GM18505 (cell line): Measurements from ENCODE around the gene SLC15A1.

Experiments used
- ATAC-seq: cut with Tn5 transposase; IDR thresholded peaks from one replicate; pipeline ENCODE4 v1.9.1; 2021; ENCODE audit not compliant: unreplicated experiment
- POLR2A ChIP-seq: IDR thresholded peaks from 4 replicates; pipeline ENCODE4 v1.6.1; 2011; ENCODE audit warnings: borderline replicate concordance; ENCODE audit not compliant: insufficient read depth, insufficient read length; ENCODE audit errors: extremely low read depth

Gene SLC15A1, protein sequence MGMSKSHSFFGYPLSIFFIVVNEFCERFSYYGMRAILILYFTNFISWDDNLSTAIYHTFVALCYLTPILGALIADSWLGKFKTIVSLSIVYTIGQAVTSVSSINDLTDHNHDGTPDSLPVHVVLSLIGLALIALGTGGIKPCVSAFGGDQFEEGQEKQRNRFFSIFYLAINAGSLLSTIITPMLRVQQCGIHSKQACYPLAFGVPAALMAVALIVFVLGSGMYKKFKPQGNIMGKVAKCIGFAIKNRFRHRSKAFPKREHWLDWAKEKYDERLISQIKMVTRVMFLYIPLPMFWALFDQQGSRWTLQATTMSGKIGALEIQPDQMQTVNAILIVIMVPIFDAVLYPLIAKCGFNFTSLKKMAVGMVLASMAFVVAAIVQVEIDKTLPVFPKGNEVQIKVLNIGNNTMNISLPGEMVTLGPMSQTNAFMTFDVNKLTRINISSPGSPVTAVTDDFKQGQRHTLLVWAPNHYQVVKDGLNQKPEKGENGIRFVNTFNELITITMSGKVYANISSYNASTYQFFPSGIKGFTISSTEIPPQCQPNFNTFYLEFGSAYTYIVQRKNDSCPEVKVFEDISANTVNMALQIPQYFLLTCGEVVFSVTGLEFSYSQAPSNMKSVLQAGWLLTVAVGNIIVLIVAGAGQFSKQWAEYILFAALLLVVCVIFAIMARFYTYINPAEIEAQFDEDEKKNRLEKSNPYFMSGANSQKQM

GRCh38 chr13:98752467-98753290, at the start of gene SLC15A1:
Gene SLC15A1 (minus strand): TSS chr13:98752672. CDS start chr13:98752598, 74 bp downstream.
- ATAC-seq: no peak
- no peak for TF ChIP-seq POLR2A

DNA sequence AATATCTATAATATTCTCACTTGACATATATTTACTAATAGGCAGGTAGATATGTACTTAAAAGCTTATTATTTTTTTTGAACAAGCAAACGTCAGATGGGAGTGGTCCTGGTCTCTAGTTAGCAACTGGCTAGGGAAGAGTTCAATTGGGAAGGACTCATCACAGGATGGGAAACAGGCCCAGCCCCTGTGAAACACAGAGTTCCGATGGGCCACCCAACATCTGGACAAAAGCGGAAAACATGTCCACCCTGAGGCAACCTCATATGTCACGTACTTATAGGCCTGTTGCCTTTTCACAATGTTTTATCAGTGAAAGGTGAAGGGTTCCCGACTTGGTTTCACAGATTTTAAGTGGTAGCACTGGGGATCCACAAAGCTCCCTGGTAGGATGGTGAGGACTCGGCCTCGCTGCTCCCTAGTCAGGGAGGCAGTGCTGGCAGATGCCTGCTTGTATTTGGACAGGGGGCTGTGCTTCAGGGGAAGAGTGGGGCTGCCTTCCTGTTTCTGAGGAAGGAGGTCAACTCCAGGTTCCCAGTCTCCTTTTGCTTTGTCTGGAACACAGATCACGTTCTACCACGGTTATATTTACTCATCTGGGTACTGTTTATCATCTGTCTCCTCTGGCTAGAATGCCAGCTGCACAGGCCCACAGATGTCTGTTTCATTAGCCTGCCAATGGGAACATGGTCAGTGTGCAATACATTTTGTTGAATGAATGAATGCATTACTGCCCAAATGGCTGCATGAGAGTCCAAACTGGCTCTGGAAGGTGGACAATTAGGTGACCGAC, 49.4 kb upstream of the SLC15A1 start:
- no peak for TF ChIP-seq POLR2A
- no peak for ATAC-seq

DNA sequence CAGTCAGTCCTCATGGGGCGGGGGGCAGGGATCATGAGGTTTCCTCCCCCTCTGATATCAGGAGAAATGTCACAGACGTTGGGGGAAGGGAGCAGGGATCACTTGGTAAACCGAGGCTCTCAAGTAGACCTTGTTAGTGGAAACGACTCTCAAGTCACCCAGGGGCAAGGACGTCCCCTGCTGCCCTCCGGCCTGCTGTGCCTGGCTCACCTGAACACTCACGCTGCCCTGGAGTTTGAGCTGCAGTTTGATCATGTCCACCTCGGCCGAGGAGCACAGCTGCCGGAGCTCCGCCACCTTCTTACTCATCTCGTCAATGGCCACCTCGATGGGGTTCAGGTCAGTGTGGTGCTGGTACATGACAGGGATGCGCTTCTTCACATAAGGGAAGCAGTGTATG, 47.6 kb upstream of the SLC15A1 start:
- TF ChIP-seq POLR2A: no peak
- ATAC-seq: no peak

DNA sequence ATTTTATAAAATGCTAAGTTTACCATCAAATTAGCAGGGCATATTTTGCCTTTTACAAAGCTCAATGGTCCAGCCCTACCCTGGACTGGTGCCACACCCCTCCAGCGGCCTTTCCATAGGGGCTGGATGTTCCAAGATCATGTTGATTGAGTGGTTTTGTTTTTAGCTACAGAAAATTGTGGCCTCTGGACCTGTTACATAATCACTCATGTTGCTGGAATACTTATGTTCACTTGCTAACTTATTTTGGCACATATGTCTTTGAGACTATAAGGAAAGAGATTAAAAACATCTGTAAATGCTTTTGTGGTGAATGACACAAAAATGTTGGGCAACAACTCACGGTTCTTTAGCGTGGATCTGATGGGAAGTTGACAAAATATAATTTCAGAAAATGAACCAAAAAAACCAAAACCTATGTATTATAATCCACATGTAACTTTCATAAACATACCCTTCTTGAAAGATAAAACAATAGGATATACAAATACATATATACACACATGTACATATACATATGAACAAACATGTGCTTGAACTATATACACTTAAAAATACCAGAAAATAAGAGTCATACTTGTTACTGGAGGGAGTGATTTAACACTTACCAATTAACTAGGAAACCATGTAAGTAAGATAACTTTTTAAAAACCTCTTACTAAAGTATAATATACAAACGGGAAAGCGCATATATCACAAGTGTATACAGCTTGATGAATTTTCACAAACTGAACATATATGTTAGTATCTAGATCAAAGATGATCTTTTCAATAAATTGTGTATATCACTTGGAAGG, 46.6 kb upstream of the SLC15A1 start:
- no peak for TF ChIP-seq POLR2A
- no peak for ATAC-seq

GRCh38 chr13:98797456-98797855, 45.0 kb upstream of the SLC15A1 start:
- ATAC-seq: no peak
- no peak for TF ChIP-seq POLR2A

DNA sequence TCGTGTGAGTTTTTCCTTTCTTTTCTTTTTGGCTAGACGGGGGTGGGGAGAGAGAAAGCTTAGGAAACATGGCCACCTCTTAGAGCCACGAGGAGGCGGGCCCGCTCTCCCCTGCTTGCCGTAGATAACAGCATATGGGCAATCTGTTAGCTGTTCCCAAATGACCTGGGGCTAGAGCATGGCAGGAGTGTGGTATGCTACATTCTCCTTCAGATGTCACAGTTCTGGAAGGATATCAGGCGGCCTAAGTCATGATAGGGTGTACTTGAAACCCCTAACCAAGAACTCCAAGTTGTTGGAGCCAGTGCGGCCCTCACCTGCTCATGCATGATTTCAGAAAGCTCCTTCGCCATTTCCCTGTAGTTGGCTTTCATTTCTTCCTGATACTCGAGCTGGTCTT, 44.3 kb upstream of the SLC15A1 start:
- TF ChIP-seq POLR2A: no peak
- ATAC-seq: no peak

DNA sequence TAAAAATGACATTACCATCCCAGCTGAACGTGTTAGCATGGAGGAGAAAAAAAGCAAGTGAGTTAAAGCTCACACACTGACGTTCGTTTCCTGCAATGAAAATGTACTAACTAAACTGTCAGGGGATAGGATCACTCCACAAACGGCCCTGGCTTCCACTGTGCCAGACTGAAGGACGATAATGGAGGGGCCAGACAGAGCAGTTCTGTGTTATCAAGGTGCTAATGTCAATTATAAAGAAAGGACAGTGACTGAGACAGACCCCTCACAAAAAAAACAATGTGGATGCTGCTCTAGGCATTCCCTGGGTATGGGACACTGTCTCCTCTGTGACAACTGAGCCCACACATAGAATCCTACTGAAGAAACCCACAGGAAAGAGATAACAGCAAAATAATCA, 43.7 kb upstream of the SLC15A1 start:
- ATAC-seq: no peak
- no peak for TF ChIP-seq POLR2A

DNA sequence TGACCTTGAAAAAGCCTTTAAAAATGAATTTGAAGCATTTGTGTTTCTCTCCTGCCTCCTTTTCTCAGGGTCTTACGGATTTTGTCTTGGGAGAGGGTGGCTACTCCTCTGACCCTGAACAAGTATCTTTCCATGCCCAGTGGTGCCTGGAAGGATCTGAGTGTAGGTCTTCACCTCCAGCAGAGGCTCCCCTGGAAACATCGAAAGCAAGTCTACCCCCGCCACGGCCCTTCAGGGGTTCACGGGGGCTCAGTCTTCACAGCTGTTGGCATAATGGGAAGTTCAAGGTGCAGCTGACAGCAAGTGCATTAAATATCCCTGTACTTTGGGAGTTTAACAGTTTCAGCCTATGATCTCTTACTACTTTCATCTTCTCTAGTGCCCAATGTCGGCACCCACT, 42.7 kb upstream of the SLC15A1 start:
- TF ChIP-seq POLR2A: no peak
- ATAC-seq: no peak

GRCh38 chr13:98794498-98794897, 42.0 kb upstream of the SLC15A1 start:
- TF ChIP-seq POLR2A: no peak
- no peak for ATAC-seq

GRCh38 chr13:98792785-98793495, 40.5 kb upstream of the SLC15A1 start:
- no peak for TF ChIP-seq POLR2A
- no peak for ATAC-seq

GRCh38 chr13:98792321-98792720, 39.8 kb upstream of the SLC15A1 start:
- no peak for TF ChIP-seq POLR2A

More at GRCh38 chr13:98792321-98792720, 39.8 kb upstream of the SLC15A1 start:
- no peak for ATAC-seq
